IPS-NIHi11 (cell line): Measurements from ENCODE around the gene PMCH.
"Not testable (repeated sequence)": the region's sequence is repeated elsewhere in the genome, so short reads cannot be mapped to it uniquely, and the experiment has no call there.

ENCODE experiments used
- DNase-seq: peaks from one replicate; pipeline ENCODE4 v3.0.0; 2012; ENCODE audit warnings: mixed read lengths, low spot score

The PMCH gene, protein sequence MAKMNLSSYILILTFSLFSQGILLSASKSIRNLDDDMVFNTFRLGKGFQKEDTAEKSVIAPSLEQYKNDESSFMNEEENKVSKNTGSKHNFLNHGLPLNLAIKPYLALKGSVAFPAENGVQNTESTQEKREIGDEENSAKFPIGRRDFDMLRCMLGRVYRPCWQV

DNA sequence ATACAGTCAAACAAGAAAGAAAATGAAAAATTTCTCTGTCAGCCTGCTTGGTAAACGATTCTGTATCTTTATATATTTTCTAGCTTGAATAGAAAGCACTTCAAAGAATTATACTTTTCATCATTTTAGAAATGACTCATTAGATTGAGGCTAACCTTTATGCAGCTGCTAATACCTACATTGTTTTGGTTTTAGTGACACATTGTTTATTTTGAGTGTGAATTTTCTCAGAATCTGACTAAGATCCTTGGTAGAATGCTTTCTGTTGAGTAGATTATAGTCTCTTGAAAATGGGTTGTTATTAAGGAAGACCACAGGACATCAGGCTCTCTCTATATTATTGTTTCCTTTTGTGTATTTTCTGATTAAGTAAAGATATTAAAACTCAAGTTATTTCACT, at the start of gene PMCH:
TSS of gene PMCH (minus strand) at position 45 of the 400 bp plus-strand sequence. CDS start 63 bp downstream, outside the sequence.
- DNase-seq: no peak

DNA sequence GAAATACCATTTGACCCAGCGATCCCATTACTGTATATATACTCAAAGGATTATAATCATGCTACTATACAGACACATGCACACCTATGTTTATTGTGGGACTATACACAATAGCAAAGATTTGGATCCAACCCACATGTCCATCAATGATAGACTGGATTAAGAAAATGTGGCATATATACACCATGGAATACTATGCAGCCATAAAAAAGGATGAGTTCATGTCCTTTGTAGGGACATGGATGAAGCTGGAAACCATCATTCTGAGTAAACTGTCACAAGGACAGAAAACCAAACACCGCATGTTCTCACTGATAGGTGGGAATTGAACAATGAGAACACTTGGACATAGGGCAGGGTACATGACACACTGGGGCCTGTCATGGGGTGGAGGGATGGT, 43.2 kb upstream of the PMCH start:
- not testable (repeated sequence) for DNase-seq

DNA sequence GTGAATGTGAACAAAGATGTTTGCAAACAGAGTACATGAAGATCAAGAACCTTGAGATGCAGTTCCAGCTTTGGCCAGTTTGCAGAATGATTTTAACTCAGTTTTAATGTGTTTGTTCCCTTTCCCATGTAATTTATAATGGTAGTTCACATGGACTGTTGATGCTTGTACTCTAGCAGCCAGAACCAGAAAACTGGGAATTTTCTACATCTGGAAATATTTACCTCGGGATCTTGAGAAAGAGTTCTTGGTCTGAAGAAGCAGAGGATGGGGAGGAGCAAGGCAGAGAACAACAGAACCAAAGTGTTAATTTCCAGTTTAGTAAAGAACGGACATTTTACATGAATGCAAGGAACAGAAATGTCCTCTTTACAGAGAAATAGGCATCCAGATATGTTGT, 37.0 kb upstream of the PMCH start:
- no peak for DNase-seq

DNA sequence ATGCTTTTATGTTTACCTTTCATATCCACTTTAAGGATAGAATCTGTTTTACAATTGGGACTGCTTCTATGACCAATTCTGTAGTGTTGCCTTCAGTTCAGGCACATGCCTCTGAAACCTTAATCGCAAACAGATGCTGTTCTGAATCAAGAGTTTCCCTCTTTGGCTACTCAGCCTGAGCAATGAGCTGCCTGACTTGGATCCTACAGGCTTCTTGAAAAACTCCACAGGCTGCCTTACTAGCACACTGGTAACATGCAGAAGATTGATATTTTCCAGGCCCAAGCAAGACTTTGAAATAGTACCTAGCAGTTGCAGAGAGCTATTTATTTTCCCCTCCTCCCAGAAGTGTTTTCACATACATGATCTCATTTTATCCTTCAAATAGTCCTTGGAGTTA, 34.8 kb upstream of the PMCH start:
- no peak for DNase-seq

- DNase-seq: no peak
These were observed 34.4 kb upstream of the PMCH start for GRCh38 chr12:102232036-102232435.

DNA sequence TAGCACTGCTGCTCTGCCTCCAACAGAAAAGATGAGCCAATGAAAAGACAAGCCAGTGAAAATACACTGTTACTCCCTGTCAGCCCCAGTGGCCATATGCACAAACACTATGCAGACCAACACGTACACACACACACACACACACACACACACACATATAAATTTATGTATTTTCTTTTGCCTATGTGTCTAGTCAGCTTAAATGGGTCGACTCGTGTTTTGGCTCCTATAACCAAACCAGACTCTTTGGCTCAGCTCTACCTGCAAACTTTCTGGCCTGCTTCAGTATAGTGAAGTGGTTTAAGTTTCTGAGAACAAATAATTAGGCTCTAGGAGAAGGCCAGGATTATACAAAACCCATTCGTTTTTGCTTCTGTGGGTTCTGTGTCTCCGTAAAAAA, 30.3 kb upstream of the PMCH start:
- no peak for DNase-seq

GRCh38 chr12:102220736-102221135, 23.1 kb upstream of the PMCH start:
- no peak for DNase-seq

- DNase-seq: no peak
These were observed 18.5 kb upstream of the PMCH start for GRCh38 chr12:102215992-102216691.

GRCh38 chr12:102204025-102204424, 6.4 kb upstream of the PMCH start:
- no peak for DNase-seq

GRCh38 chr12:102202556-102202955, 4.9 kb upstream of the PMCH start:
- DNase-seq: no peak

- no peak for DNase-seq
These were observed 3.9 kb upstream of the PMCH start for GRCh38 chr12:102201436-102202061.

- no peak for DNase-seq
These were observed 1.8 kb downstream of the PMCH start for GRCh38 chr12:102195826-102196225.

DNA sequence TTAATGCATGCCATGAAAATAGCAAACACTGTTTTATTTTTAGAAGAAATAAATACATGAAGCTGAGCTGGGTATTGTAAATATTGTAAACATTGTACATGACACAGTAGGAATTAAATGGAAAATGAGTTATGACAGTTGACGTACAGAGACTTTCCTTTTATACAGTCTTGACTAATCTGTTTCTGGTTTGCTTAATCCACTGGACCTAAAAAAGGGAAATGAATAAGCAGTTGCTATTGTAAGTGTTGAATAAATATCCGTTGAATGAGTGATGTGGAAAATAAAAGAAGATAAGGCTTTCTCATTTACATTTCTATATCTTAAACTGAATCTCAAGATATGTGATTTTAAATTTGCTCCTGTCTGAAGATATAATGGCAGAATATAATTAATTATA, 15.0 kb downstream of the PMCH start:
- no peak for DNase-seq

DNA sequence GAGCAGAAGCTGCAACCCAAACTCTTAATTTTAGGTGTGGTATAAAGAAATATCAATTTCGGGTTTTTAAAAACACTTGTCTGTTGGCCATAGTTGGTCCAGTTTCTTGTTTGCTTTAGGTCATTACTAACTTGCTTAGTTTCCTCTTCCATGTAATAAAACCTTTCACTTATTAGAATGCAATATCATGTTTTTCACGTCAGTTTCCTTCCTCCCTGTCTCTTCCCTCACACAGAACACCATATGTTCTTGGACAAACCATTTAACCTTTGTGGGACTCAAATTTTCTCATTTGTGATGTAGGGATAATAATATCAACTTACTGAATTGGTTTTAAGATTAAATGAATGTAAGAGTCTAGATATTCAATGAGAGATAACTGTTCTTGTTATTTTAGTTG, 22.9 kb downstream of the PMCH start:
- DNase-seq: no peak

DNA sequence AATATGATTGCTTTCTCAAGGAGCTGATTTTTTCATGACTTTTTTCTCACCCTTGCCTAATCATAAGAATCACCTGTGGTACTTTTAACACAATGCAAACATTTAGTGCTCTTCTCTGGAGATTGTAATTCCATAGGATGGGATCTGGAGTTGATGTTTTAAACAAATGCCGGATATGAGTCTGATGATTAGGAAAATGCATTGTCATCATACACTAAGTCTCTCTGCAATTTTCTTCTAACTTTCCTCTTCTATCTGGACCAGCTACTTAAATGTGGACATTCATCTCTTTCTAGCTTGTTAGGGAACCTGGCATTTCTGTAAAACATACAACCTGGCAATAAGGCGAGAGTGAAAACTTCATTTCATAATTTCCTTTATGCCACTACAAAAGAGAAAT, 23.5 kb downstream of the PMCH start:
- no peak for DNase-seq

DNA sequence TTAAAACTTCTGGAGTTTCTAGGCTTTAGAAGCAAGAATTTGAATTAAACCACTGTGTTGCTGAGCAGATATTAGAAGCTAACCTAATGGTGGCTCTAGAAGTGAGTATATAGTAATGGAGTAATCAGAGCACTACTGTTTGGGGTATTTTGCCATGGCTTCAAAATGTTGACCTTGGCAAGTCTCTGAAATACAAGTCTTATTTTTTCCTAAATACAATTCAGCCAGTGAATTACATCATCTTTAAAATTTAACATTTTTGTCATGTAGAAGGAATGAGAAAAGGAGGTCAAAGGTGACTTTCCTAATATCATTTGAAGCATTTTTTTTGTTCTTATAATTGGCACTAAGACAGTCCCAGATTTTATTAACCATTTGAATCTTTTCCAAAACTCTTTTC, 25.2 kb downstream of the PMCH start:
- DNase-seq: no peak

GRCh38 chr12:102171951-102172350, 25.7 kb downstream of the PMCH start:
- no peak for DNase-seq

- DNase-seq: peak; percentile 18
These were observed 27.6 kb downstream of the PMCH start for GRCh38 chr12:102169922-102170621.

DNA sequence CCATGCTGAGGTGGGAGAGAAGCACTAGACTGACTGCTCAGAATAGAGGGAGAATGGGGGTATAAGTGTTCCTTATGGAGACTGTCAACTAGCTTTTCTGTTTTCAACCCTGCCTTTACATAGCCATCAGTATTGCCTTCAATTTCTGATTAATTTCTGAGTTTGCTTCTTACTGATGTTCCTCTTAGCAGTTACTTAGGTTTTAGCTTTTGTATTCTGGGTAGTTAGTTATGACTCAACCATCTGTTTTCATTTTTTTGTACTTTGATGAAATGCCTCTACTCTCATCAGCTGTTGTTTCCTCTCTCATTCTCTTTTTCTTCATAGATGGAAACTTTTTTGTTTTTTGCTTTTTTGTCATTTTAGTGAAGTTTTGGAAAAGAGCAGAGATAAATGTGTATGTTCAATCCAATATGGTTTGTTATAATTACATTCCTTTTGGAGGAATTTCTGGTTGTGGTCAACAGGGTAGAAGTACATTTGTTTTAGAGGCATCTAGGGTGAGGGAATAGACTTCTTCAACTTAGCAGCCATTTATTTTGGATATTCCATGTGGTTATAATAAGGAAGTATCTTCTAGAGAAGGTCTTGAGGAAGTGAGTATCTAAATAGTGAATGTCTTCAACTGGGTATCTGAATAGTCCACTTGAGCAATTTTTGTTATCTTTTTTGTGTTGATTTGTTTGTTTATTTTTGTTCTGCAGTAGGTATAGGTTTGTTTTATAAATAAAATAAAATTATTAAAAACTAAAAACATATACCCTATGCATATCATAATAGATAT, 29.6 kb downstream of the PMCH start:
- DNase-seq: no peak

- DNase-seq: no peak
These were observed 34.2 kb downstream of the PMCH start for GRCh38 chr12:102163383-102163782.

DNA sequence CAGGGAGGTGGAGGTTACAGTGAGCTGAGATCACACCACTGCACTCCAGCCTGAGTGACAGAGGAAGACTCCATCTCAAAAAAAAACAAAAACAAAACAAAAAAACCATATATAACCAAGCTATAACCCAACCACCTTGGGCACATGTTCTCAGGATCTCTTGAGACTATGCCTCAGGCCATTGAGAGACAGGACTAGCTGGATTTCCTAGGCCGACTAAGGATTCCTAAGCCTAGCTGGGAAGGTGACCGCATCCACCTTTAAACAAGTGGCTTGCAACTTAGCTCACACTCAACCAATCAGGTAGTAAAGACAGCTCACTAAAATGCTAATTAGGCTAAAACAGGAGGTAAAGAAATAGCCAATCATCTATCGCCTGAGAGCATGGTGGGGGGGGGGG, 42.4 kb downstream of the PMCH start:
- DNase-seq: not testable (repeated sequence)

DNA sequence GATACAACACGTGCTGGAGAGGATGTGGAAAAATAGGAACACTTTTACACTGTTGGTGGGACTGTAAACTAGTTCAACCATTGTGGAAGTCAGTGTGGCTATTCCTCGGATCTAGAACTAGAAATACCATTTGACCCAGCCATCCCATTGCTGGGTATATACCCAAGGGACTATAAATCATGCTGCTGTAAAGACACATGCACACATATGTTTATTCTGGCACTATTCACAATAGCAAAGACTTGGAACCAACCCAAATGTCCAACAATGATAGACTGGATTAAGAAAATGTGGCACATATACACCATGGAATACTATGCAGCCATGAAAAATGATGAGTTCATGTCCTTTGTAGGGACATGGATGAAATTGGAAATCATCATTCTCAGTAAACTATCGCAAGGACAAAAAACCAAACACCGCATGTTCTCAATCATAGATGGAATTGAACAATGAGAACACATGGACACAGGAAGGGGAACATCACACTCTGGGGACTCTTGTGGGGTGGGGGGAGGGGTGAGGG, 50.5 kb downstream of the PMCH start:
- not testable (repeated sequence) for DNase-seq
